Measurements from ENCODE around the gene STK32A. TPM values are rescaled to one million over a fixed set of nuclear protein-coding genes. Genes with fewer than 3 reads are reported as not detected.
A peak's percentile ranks its signal among the peaks of the same experiment; 100 is the strongest.

The STK32A gene
- total and polyA plus RNA-seq, 10 donors, result 0.15 to 3.1 (median 0.90) TPM

GRCh38 chr5:147309621-147310020, 74.8 kb downstream of the STK32A start:
- H3K9me3 ChIP-seq, result peaks cover 0 to 5% (median 0%) of the 10 kb centered on the region in 8 donors
- H3K4me3 ChIP-seq, result no peak overlapping the region
- TF ChIP-seq POLR2AphosphoS5 (IDR thresholded peaks at IDR 0.05) (no peak), CTCF (IDR thresholded peaks at IDR 0.05 in 8 of 11, conservative IDR thresholded peaks at IDR 0.05 in 3 of 11) (no peak), POLR2A (IDR thresholded peaks at IDR 0.05) (no peak)
- no peaks in the 10 kb centered on the region for H3K27me3 ChIP-seq (replicated peaks in 1 of 7)
- no peaks in the 10 kb centered on the region for H3K4me1 ChIP-seq
- 21 to 56% (median 33%) methylated on average over 4 of the region's 4 CpGs for WGBS, 5 donors
- H3K27ac ChIP-seq, result no peak overlapping the region
- intact Hi-C loops (cut with DNase I; ENCODE audit: low total_unique reads), result no loop called here
- no peak for DNase-seq
- H3K36me3 ChIP-seq, result no peaks in the 10 kb centered on the region

DNA sequence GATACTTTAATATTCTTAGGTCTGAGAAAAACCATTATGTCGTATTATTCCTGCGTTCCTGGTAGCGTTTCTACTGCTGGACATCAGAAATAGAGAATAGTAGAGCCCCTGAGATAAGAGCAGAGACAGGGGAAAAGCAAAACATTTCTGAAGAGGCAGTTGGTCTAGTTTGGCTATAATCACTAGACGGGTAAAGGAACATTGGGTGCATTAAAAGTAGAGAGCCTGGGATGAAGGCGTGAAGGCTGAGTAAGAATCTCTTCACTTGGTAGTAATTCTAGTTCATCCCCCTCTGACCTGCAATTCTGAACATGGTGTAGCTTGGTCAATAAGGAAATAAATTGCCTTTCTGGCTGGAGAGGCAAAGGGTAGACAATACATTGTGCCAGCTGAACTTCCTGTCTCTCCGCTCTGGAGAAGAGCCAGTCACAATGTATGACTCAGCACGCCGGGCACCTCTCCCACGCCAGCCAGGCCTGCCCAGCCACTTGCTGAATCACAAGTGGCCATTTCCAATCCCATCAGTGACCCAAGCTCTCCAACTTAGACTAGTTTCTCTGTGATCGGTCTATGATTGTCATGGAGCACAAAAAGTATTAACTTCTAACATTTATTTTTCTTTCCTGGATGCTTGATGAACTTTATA, 75.4 kb downstream of the STK32A start:
- H3K4me3 ChIP-seq, result no peak overlapping the region
- no peak overlapping the region for H3K27ac ChIP-seq
- H3K9me3 ChIP-seq, result no peaks in the 10 kb centered on the region
- TF ChIP-seq POLR2AphosphoS5 (IDR thresholded peaks at IDR 0.05) (peak in 2 of 3 donors; percentile 44 to 56), CTCF (IDR thresholded peaks at IDR 0.05 in 8 of 11, conservative IDR thresholded peaks at IDR 0.05 in 3 of 11) (no peak)
- no peaks in the 10 kb centered on the region for H3K36me3 ChIP-seq
- H3K4me1 ChIP-seq, result no peaks in the 10 kb centered on the region
- 55 to 71% (median 59%) methylated on average over 10 of the region's 10 CpGs for WGBS, 5 donors
- intact Hi-C loops (cut with DNase I; ENCODE audit: low total_unique reads), result no loop called here
- DNase-seq, result no peak
- H3K27me3 ChIP-seq (replicated peaks in 1 of 7), result no peaks in the 10 kb centered on the region

DNA sequence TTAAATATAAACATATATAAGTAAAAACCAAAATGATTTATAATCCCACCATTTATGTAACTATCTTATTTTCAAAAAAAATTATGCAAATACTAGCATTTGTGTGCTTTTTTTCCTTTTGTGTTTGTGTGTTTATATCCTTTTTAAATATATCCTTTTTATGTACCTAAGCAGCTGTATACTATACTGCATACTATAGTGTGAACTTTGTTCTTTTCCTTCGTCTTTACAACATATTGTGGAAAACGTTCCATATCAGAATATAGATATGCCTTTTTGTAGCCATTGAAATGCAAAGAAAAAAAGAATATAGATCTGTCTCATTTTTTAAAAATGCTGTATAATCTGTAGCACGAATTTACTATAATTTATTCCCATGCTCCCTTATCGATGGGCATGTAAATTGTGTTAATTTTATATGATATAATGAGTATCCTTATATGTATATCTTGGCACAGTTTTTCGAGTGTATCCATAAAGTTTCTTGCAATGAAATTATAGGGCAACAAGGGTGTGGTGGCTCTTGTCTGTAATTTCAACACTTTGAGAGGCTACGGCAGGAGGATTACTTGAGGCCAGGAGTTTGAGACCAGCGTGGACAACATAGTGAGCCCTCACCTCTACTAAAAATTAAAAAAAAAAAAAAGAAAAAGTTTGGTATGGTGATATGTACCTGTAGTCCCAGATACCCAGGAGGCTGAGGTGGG, 83.3 kb downstream of the STK32A start:
- TF ChIP-seq POLR2A (IDR thresholded peaks at IDR 0.05), result no peak
- no peaks in the 10 kb centered on the region for H3K9me3 ChIP-seq
- intact Hi-C loops (cut with DNase I; ENCODE audit: low total_unique reads), result no loop called here
- H3K27ac ChIP-seq, result no peak overlapping the region
- H3K36me3 ChIP-seq, result no peaks in the 10 kb centered on the region
- no peak for DNase-seq
- H3K27me3 ChIP-seq (replicated peaks in 1 of 7), result no peaks in the 10 kb centered on the region
- H3K4me1 ChIP-seq, result no peaks in the 10 kb centered on the region
- no peak overlapping the region for H3K4me3 ChIP-seq
- 82 to 90% (median 88%) methylated on average over 7 of the region's 7 CpGs for WGBS, 5 donors

GRCh38 chr5:147321569-147321968, 86.7 kb downstream of the STK32A start:
- TF ChIP-seq CTCF (IDR thresholded peaks at IDR 0.05 in 8 of 11, conservative IDR thresholded peaks at IDR 0.05 in 3 of 11) (no peak), POLR2A (IDR thresholded peaks at IDR 0.05) (no peak), POLR2AphosphoS5 (IDR thresholded peaks at IDR 0.05) (no peak)
- Histone ChIP-seq H3K4me3 (no peak overlapping the region), H3K4me1 (no peaks in the 10 kb centered on the region), H3K36me3 (no peaks in the 10 kb centered on the region), H3K27ac (no peak overlapping the region), H3K27me3 (replicated peaks in 1 of 7) (no peaks in the 10 kb centered on the region), H3K9me3 (no peaks in the 10 kb centered on the region)
- 76 to 89% (median 80%) methylated on average over 1 of the region's 1 CpG for WGBS, 5 donors
- intact Hi-C loops (cut with DNase I; ENCODE audit: low total_unique reads), result no loop called here
- no peak for DNase-seq

Measured in spleen (tissue), 11 donors.